ENCODE results near the gene SLC1A7. TPM values are rescaled to one million over a fixed set of nuclear protein-coding genes. Genes with fewer than 3 reads are reported as not detected.

Gene SLC1A7
- total and polyA plus RNA-seq, 2 donors (not counting 1 experiment from before 2014, with no cell fraction given), result 0.10 TPM; not detected in 1

GRCh38 chr1:53111693-53112092 is 30.7 kb downstream of the SLC1A7 start:
- no peak overlapping the region for H3K27ac Mint-ChIP-seq
- Histone ChIP-seq H3K4me1 (ENCODE audit: control insufficient read depth in 2 of 2, insufficient read depth in 2 of 2, low read length in 2 of 2) (no peaks in the 10 kb centered on the region), H3K79me2 (ENCODE audit: control insufficient read depth, insufficient read depth, low read length) (no peaks in the 10 kb centered on the region), H3K9me3 (ENCODE audit: control extremely low read depth in 1 of 3, control insufficient read depth in 2 of 3, insufficient read depth in 1 of 3, low read length in 2 of 3) (peaks cover 0 to 4% (median 0%) of the 10 kb centered on the region in 3 donors), H4K20me1 (ENCODE audit: control insufficient read depth, insufficient read depth, low read length, poor library complexity, severe bottlenecking) (no peaks in the 10 kb centered on the region), H3K27ac (ENCODE audit: low read length in 2 of 2) (no peak overlapping the region), H3K9ac (ENCODE audit: low read length) (no peak overlapping the region), H3K4me2 (replicated peaks; ENCODE audit: low read depth, low read length, poor library complexity, severe bottlenecking) (no peak overlapping the region), H3K27me3 (replicated peaks in 1 of 4; ENCODE audit: control extremely low read depth in 1 of 4, control insufficient read depth in 3 of 4, insufficient read depth in 4 of 4, low read length in 3 of 4) (peaks cover 0 to 3% (median 0%) of the 10 kb centered on the region in 4 experiments), H3K36me3 (replicated peaks in 1 of 2; ENCODE audit: control extremely low read depth in 1 of 2, control insufficient read depth in 1 of 2, extremely low read depth in 1 of 2, insufficient read depth in 2 of 2, low read length in 1 of 2) (no peaks in the 10 kb centered on the region), H3K4me3 (ENCODE audit: control extremely low read depth in 1 of 5, extremely low read depth in 1 of 5, insufficient read depth in 1 of 5, low read depth in 2 of 5, low read length in 4 of 5) (no peak overlapping the region), H2AFZ (ENCODE audit: insufficient read depth, low read depth, low read length, poor library complexity, severe bottlenecking) (no peak overlapping the region)
- no peak overlapping the region for H3K4me3 Mint-ChIP-seq
- no peak for DNase-seq
- no peak for ATAC-seq (ENCODE audit: low read depth)
- ChIA-PET CTCF (no interaction called here), POLR2A (no interaction called here)
- TF ChIP-seq CTCF (IDR thresholded peaks at IDR 0.05), result no peak
- TF ChIP-seq EZH2 (IDR thresholded peaks at IDR 0.05; ENCODE audit: borderline replicate concordance, insufficient read depth, low read depth, low read length, poor library complexity, severe bottlenecking), result no peak
- no peaks in the 10 kb centered on the region for H3K9me3 Mint-ChIP-seq (ENCODE audit: insufficient read depth)
- H3K4me1 Mint-ChIP-seq, result no peaks in the 10 kb centered on the region
- intact Hi-C loops (cut with micrococcal nuclease), result no loop called here
- WGBS (ENCODE audit: insufficient coverage), result 92% methylated on average over 1 of the region's 5 CpGs
- H3K27me3 Mint-ChIP-seq, result peaks cover 10% of the 10 kb centered on the region

- ATAC-seq (ENCODE audit: low read depth) (no peak), DNase-seq (no peak)
- WGBS (ENCODE audit: insufficient coverage), result 90% methylated on average over 10 of the region's 10 CpGs
- Histone ChIP-seq H3K9me3 (ENCODE audit: control extremely low read depth in 1 of 3, control insufficient read depth in 2 of 3, insufficient read depth in 1 of 3, low read length in 2 of 3) (peaks cover 0 to 4% (median 0%) of the 10 kb centered on the region in 3 donors), H3K4me1 (ENCODE audit: control insufficient read depth in 2 of 2, insufficient read depth in 2 of 2, low read length in 2 of 2) (no peaks in the 10 kb centered on the region), H3K79me2 (ENCODE audit: control insufficient read depth, insufficient read depth, low read length) (no peaks in the 10 kb centered on the region), H3K4me3 (ENCODE audit: control extremely low read depth in 1 of 5, extremely low read depth in 1 of 5, insufficient read depth in 1 of 5, low read depth in 2 of 5, low read length in 4 of 5) (no peak overlapping the region), H4K20me1 (ENCODE audit: control insufficient read depth, insufficient read depth, low read length, poor library complexity, severe bottlenecking) (no peaks in the 10 kb centered on the region), H3K27me3 (replicated peaks in 1 of 4; ENCODE audit: control extremely low read depth in 1 of 4, control insufficient read depth in 3 of 4, insufficient read depth in 4 of 4, low read length in 3 of 4) (peaks cover 0 to 3% (median 0%) of the 10 kb centered on the region in 4 experiments), H3K36me3 (replicated peaks in 1 of 2; ENCODE audit: control extremely low read depth in 1 of 2, control insufficient read depth in 1 of 2, extremely low read depth in 1 of 2, insufficient read depth in 2 of 2, low read length in 1 of 2) (no peaks in the 10 kb centered on the region), H2AFZ (ENCODE audit: insufficient read depth, low read depth, low read length, poor library complexity, severe bottlenecking) (no peak overlapping the region), H3K4me2 (replicated peaks; ENCODE audit: low read depth, low read length, poor library complexity, severe bottlenecking) (no peak overlapping the region), H3K9ac (ENCODE audit: low read length) (no peak overlapping the region), H3K27ac (ENCODE audit: low read length in 2 of 2) (no peak overlapping the region)
- ChIA-PET CTCF (no interaction called here), POLR2A (no interaction called here)
- intact Hi-C loops (cut with micrococcal nuclease), result no loop called here
- TF ChIP-seq EZH2 (IDR thresholded peaks at IDR 0.05; ENCODE audit: borderline replicate concordance, insufficient read depth, low read depth, low read length, poor library complexity, severe bottlenecking) (no peak), CTCF (IDR thresholded peaks at IDR 0.05) (no peak)
- no peaks in the 10 kb centered on the region for H3K9me3 Mint-ChIP-seq (ENCODE audit: insufficient read depth)
- no peak overlapping the region for H3K4me3 Mint-ChIP-seq
- no peak overlapping the region for H3K27ac Mint-ChIP-seq
- H3K27me3 Mint-ChIP-seq, result peaks cover 10% of the 10 kb centered on the region
- no peaks in the 10 kb centered on the region for H3K4me1 Mint-ChIP-seq
Observed at GRCh38 chr1:53111073-53111556, 31.3 kb downstream of the SLC1A7 start.
